SK-N-SH treated with all-trans-retinoic acid at 6 μM for 48 hours (cell line): ENCODE measurements around the gene TRMO.
A peak's percentile ranks its signal among the peaks of the same experiment; 100 is the strongest.

ENCODE experiments used
- ATAC-seq: fragments of 200-7000 bp; cut with Tn5 transposase; 3 replicates; pipeline ENCODE4 v1.9.1; 2020; ENCODE audit warnings: mild to moderate bottlenecking, moderate library complexity
- ARNTL ChIP-seq: fragments of 450-650 bp; formaldehyde crosslinking; IDR thresholded peaks from 2 replicates; pipeline ENCODE4 v1.5.0; 2020; ENCODE audit warnings: low read depth, mild to moderate bottlenecking, moderate library complexity, borderline replicate concordance
- BACH2 ChIP-seq: fragments of 250-450 bp; sonication (Bioruptor Pico); IDR thresholded peaks from 2 replicates; pipeline ENCODE4 v1.9.0; 2021; ENCODE audit warnings: mild to moderate bottlenecking, borderline replicate concordance
- CSDC2 ChIP-seq: fragments of 250-450 bp; sonication (Bioruptor Pico); IDR thresholded peaks from 2 replicates; pipeline ENCODE4 v1.5.0; 2020; ENCODE audit warnings: mild to moderate bottlenecking, moderate library complexity
- ESRRG ChIP-seq: fragments of 250-450 bp; sonication (Bioruptor Pico); IDR thresholded peaks from 2 replicates; pipeline ENCODE4 v1.6.1; 2021; ENCODE audit warnings: mild to moderate bottlenecking
- GLIS3 ChIP-seq: fragments of 250-450 bp; sonication (Bioruptor Pico); IDR thresholded peaks from 2 replicates; pipeline ENCODE4 v1.5.0; 2020; ENCODE audit warnings: mild to moderate bottlenecking, moderate library complexity
- ISL1 ChIP-seq: fragments of 250-450 bp; sonication (Bioruptor Pico); IDR thresholded peaks from 2 replicates; pipeline ENCODE4 v2.1.2; 2022; ENCODE audit warnings: mild to moderate bottlenecking, moderate library complexity
- OSR1 ChIP-seq: fragments of 250-450 bp; sonication (Bioruptor Pico); IDR thresholded peaks from 2 replicates; pipeline ENCODE4 v1.8.0; 2022; ENCODE audit warnings: moderate library complexity, mild to moderate bottlenecking, inconsistent platforms
- POU6F1 ChIP-seq: fragments of 250-450 bp; sonication (Bioruptor Pico); IDR thresholded peaks from 2 replicates; pipeline ENCODE4 v1.8.0; 2021; ENCODE audit warnings: low read depth, mild to moderate bottlenecking, moderate library complexity, borderline replicate concordance
- PPARA ChIP-seq: fragments of 250-450 bp; sonication (Bioruptor Pico); IDR thresholded peaks from 2 replicates; pipeline ENCODE4 v1.5.0; 2020; ENCODE audit warnings: mild to moderate bottlenecking, borderline replicate concordance
- RARB ChIP-seq: fragments of 250-450 bp; sonication (Bioruptor Pico); IDR thresholded peaks from 2 replicates; pipeline ENCODE4 v1.8.0; 2021; ENCODE audit warnings: mild to moderate bottlenecking, moderate library complexity
- SNAI2 ChIP-seq: fragments of 250-450 bp; sonication (Bioruptor Pico); IDR thresholded peaks from 2 replicates; pipeline ENCODE4 v1.5.0; 2020; ENCODE audit warnings: mild to moderate bottlenecking, moderate library complexity
- TCF4 ChIP-seq: fragments of 250-450 bp; sonication (Bioruptor Pico); IDR thresholded peaks from 2 replicates; pipeline ENCODE4 v1.8.0; 2021; ENCODE audit warnings: mild to moderate bottlenecking, moderate library complexity, borderline replicate concordance
- TOX ChIP-seq: fragments of 250-450 bp; sonication (Bioruptor Pico); IDR thresholded peaks from 2 replicates; pipeline ENCODE4 v1.8.0; 2021; ENCODE audit warnings: mild to moderate bottlenecking, moderate library complexity, borderline replicate concordance
- ZC3H10 ChIP-seq: fragments of 250-450 bp; sonication (Bioruptor Pico); IDR thresholded peaks from 2 replicates; pipeline ENCODE4 v1.5.1; 2021; ENCODE audit warnings: mild to moderate bottlenecking, moderate library complexity
- ZFP3 ChIP-seq: fragments of 250-450 bp; sonication (Bioruptor Pico); IDR thresholded peaks from 2 replicates; pipeline ENCODE4 v1.5.0; 2020; ENCODE audit warnings: mild to moderate bottlenecking, moderate library complexity
- ZFP30 ChIP-seq: fragments of 450-650 bp; formaldehyde crosslinking; IDR thresholded peaks from 2 replicates; pipeline ENCODE4 v1.5.0; 2022; ENCODE audit warnings: mild to moderate bottlenecking, moderate library complexity
- ZNF565 ChIP-seq: fragments of 450-650 bp; formaldehyde crosslinking; conservative IDR thresholded peaks from 2 replicates; pipeline ENCODE4 v1.5.0; 2020; ENCODE audit warnings: low read depth, mild to moderate bottlenecking, moderate library complexity
- ZNF70 ChIP-seq: fragments of 450-650 bp; formaldehyde crosslinking; IDR thresholded peaks from 2 replicates; pipeline ENCODE4 v1.5.0; 2020; ENCODE audit warnings: mild to moderate bottlenecking, moderate library complexity
- ZNF8 ChIP-seq: fragments of 450-650 bp; formaldehyde crosslinking; IDR thresholded peaks from 2 replicates; pipeline ENCODE4 v1.5.0; 2020; ENCODE audit warnings: mild to moderate bottlenecking, moderate library complexity
- TF ChIP-seq, protein P1 (sequence below): fragments of 250-450 bp; sonication (Bioruptor Pico); IDR thresholded peaks from 2 replicates; pipeline ENCODE4 v1.5.1; 2021; ENCODE audit warnings: mild to moderate bottlenecking, moderate library complexity
- TF ChIP-seq, protein P2 (sequence below): fragments of 250-450 bp; sonication (Bioruptor Pico); IDR thresholded peaks from 2 replicates; pipeline ENCODE4 v1.5.1; 2020; ENCODE audit warnings: low read depth, mild to moderate bottlenecking, moderate library complexity
- TF ChIP-seq, protein P3 (sequence below): fragments of 250-450 bp; sonication (Bioruptor Pico); IDR thresholded peaks from 2 replicates; pipeline ENCODE4 v1.5.0; 2020; ENCODE audit warnings: mild to moderate bottlenecking, moderate library complexity

Gene TRMO

GRCh38 chr9:97900738-97901565 is 21.3 kb downstream of the TRMO start (continued):
- TF ChIP-seq, protein P1, sequence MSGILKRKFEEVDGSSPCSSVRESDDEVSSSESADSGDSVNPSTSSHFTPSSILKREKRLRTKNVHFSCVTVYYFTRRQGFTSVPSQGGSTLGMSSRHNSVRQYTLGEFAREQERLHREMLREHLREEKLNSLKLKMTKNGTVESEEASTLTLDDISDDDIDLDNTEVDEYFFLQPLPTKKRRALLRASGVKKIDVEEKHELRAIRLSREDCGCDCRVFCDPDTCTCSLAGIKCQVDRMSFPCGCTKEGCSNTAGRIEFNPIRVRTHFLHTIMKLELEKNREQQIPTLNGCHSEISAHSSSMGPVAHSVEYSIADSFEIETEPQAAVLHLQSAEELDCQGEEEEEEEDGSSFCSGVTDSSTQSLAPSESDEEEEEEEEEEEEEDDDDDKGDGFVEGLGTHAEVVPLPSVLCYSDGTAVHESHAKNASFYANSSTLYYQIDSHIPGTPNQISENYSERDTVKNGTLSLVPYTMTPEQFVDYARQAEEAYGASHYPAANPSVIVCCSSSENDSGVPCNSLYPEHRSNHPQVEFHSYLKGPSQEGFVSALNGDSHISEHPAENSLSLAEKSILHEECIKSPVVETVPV (CRISPR knock-in tag) = no peak
- no peak for TF ChIP-seq PPARA
- no peak for TF ChIP-seq RARB (CRISPR knock-in tag)
- no peak for TF ChIP-seq BACH2 (CRISPR knock-in tag)

GRCh38 chr9:97900103-97900737 is 22.1 kb downstream of the TRMO start:
- ATAC-seq = no peak

GRCh38 chr9:97895695-97896332 is 26.5 kb downstream of the TRMO start:
- ATAC-seq = peak; percentile 48; the same call in 2 of the 3 replicates
- TF ChIP-seq CSDC2 = no peak
- TF ChIP-seq TOX (CRISPR knock-in tag) = no peak
- TF ChIP-seq PPARA = no peak
- TF ChIP-seq TCF4 (CRISPR knock-in tag) = no peak
- TF ChIP-seq ZC3H10 (CRISPR knock-in tag) = no peak
- no peak for TF ChIP-seq BACH2 (CRISPR knock-in tag)
- no peak for TF ChIP-seq ZFP30 (CRISPR knock-in tag)
- no peak for TF ChIP-seq GLIS3 (CRISPR knock-in tag)
- TF ChIP-seq ZNF70 (CRISPR knock-in tag) = no peak
- TF ChIP-seq POU6F1 (CRISPR knock-in tag) = no peak
- TF ChIP-seq ISL1 (CRISPR knock-in tag) = no peak
- TF ChIP-seq, protein P2, sequence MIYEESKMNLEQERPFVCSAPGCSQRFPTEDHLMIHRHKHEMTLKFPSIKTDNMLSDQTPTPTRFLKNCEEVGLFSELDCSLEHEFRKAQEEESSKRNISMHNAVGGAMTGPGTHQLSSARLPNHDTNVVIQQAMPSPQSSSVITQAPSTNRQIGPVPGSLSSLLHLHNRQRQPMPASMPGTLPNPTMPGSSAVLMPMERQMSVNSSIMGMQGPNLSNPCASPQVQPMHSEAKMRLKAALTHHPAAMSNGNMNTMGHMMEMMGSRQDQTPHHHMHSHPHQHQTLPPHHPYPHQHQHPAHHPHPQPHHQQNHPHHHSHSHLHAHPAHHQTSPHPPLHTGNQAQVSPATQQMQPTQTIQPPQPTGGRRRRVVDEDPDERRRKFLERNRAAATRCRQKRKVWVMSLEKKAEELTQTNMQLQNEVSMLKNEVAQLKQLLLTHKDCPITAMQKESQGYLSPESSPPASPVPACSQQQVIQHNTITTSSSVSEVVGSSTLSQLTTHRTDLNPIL (CRISPR knock-in tag) = no peak
- TF ChIP-seq, protein P1 (CRISPR knock-in tag) = no peak
- no peak for TF ChIP-seq ZNF565 (CRISPR knock-in tag)
- TF ChIP-seq ZFP3 (CRISPR knock-in tag) = no peak
- TF ChIP-seq SNAI2 (CRISPR knock-in tag) = no peak
- TF ChIP-seq, protein P3, sequence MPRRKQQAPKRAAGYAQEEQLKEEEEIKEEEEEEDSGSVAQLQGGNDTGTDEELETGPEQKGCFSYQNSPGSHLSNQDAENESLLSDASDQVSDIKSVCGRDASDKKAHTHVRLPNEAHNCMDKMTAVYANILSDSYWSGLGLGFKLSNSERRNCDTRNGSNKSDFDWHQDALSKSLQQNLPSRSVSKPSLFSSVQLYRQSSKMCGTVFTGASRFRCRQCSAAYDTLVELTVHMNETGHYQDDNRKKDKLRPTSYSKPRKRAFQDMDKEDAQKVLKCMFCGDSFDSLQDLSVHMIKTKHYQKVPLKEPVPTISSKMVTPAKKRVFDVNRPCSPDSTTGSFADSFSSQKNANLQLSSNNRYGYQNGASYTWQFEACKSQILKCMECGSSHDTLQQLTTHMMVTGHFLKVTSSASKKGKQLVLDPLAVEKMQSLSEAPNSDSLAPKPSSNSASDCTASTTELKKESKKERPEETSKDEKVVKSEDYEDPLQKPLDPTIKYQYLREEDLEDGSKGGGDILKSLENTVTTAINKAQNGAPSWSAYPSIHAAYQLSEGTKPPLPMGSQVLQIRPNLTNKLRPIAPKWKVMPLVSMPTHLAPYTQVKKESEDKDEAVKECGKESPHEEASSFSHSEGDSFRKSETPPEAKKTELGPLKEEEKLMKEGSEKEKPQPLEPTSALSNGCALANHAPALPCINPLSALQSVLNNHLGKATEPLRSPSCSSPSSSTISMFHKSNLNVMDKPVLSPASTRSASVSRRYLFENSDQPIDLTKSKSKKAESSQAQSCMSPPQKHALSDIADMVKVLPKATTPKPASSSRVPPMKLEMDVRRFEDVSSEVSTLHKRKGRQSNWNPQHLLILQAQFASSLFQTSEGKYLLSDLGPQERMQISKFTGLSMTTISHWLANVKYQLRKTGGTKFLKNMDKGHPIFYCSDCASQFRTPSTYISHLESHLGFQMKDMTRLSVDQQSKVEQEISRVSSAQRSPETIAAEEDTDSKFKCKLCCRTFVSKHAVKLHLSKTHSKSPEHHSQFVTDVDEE = no peak
- no peak for TF ChIP-seq OSR1 (CRISPR knock-in tag)
- TF ChIP-seq ARNTL (CRISPR knock-in tag) = no peak

More at GRCh38 chr9:97900103-97900737, 22.1 kb downstream of the TRMO start:
- TF ChIP-seq ZNF8 (CRISPR knock-in tag) (no peak), CSDC2 (no peak), ARNTL (CRISPR knock-in tag) (no peak), POU6F1 (CRISPR knock-in tag) (no peak), ZFP3 (CRISPR knock-in tag) (no peak), ZFP30 (CRISPR knock-in tag) (no peak), RARB (CRISPR knock-in tag) (no peak), ZNF70 (CRISPR knock-in tag) (no peak), ESRRG (CRISPR knock-in tag) (no peak), ISL1 (CRISPR knock-in tag) (no peak)
